ENCODE measurements around the gene RNASEL.

DNA sequence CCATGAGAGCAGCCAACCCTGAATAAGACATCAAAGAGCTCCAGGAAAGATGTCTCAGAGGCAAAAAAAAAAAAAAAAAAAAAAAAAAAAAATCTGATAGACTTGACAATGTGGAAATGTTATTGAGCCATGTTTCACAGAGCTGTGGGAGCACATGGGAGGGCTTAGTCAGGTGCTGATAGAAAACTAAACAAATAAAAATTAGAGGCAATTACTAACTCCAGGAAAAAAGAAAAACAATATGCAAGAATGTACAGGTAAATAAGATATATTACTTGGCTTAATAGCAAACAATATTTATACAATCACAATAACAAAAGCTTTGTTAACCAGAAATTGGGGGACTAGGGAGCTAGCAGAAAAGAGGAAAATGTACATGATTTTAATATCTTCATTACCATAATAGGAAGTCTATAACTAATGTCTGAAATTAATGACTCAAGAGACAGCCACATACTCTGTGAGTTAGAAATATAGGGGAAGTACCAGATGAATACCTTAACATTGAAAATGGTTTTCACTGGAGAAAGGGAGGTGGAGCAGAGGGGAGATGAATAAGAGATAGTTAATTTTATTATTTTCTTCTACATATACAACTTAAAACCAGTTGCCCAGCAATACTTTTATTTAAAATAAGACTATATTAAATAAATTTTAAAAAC, 32.0 kb upstream of the RNASEL start:
- TF ChIP-seq, protein P1, sequence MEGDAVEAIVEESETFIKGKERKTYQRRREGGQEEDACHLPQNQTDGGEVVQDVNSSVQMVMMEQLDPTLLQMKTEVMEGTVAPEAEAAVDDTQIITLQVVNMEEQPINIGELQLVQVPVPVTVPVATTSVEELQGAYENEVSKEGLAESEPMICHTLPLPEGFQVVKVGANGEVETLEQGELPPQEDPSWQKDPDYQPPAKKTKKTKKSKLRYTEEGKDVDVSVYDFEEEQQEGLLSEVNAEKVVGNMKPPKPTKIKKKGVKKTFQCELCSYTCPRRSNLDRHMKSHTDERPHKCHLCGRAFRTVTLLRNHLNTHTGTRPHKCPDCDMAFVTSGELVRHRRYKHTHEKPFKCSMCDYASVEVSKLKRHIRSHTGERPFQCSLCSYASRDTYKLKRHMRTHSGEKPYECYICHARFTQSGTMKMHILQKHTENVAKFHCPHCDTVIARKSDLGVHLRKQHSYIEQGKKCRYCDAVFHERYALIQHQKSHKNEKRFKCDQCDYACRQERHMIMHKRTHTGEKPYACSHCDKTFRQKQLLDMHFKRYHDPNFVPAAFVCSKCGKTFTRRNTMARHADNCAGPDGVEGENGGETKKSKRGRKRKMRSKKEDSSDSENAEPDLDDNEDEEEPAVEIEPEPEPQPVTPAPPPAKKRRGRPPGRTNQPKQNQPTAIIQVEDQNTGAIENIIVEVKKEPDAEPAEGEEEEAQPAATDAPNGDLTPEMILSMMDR (IDR thresholded peaks at IDR 0.05), result no peak
- no peak for TF ChIP-seq POLR2A (IDR thresholded peaks at IDR 0.05)

Measured in body of pancreas (tissue), 4 donors.